Measurements from ENCODE around the gene CPNE4. TPM values are rescaled to one million over a fixed set of nuclear protein-coding genes. Genes with fewer than 3 reads are reported as not detected.

Gene CPNE4
- total and polyA plus RNA-seq, 9 of the 15 experiments (the other 6 are each of a cell fraction or from before 2014, with no cell fraction given) = not detected

- TF ChIP-seq, protein P1, sequence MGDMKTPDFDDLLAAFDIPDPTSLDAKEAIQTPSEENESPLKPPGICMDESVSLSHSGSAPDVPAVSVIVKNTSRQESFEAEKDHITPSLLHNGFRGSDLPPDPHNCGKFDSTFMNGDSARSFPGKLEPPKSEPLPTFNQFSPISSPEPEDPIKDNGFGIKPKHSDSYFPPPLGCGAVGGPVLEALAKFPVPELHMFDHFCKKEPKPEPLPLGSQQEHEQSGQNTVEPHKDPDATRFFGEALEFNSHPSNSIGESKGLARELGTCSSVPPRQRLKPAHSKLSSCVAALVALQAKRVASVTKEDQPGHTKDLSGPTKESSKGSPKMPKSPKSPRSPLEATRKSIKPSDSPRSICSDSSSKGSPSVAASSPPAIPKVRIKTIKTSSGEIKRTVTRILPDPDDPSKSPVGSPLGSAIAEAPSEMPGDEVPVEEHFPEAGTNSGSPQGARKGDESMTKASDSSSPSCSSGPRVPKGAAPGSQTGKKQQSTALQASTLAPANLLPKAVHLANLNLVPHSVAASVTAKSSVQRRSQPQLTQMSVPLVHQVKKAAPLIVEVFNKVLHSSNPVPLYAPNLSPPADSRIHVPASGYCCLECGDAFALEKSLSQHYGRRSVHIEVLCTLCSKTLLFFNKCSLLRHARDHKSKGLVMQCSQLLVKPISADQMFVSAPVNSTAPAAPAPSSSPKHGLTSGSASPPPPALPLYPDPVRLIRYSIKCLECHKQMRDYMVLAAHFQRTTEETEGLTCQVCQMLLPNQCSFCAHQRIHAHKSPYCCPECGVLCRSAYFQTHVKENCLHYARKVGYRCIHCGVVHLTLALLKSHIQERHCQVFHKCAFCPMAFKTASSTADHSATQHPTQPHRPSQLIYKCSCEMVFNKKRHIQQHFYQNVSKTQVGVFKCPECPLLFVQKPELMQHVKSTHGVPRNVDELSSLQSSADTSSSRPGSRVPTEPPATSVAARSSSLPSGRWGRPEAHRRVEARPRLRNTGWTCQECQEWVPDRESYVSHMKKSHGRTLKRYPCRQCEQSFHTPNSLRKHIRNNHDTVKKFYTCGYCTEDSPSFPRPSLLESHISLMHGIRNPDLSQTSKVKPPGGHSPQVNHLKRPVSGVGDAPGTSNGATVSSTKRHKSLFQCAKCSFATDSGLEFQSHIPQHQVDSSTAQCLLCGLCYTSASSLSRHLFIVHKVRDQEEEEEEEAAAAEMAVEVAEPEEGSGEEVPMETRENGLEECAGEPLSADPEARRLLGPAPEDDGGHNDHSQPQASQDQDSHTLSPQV (IDR thresholded peaks at IDR 0.05) = no peak
- TF ChIP-seq PHF20 (IDR thresholded peaks at IDR 0.05; ENCODE audit: partially characterized antibody) = no peak
- no peak for TF ChIP-seq MECOM (CRISPR knock-in tag; IDR thresholded peaks at IDR 0.05)
- TF ChIP-seq, protein P2, sequence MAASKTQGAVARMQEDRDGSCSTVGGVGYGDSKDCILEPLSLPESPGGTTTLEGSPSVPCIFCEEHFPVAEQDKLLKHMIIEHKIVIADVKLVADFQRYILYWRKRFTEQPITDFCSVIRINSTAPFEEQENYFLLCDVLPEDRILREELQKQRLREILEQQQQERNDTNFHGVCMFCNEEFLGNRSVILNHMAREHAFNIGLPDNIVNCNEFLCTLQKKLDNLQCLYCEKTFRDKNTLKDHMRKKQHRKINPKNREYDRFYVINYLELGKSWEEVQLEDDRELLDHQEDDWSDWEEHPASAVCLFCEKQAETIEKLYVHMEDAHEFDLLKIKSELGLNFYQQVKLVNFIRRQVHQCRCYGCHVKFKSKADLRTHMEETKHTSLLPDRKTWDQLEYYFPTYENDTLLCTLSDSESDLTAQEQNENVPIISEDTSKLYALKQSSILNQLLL (CRISPR knock-in tag; IDR thresholded peaks at IDR 0.05; ENCODE audit: borderline replicate concordance) = no peak
- TF ChIP-seq ZNF717 (CRISPR knock-in tag; IDR thresholded peaks at IDR 0.05) = no peak
- TF ChIP-seq EHMT2 (IDR thresholded peaks at IDR 0.05) = no peak
- TF ChIP-seq ZC3H11A (IDR thresholded peaks at IDR 0.05; ENCODE audit: low read depth, low read length) = no peak
Measured at GRCh38 chr3:132020058-132020457, 14.8 kb downstream of the CPNE4 start (continued).

All from K562 (cell line).